Muscle layer of duodenum (tissue), 2 donors: Measurements from ENCODE around the gene FAM78B.

Experiments
- H3K27ac ChIP-seq: one replicate; pipeline ENCODE4 v1.7.0; 2013; ENCODE audit warnings: mild to moderate bottlenecking, low read length
- H3K27me3 ChIP-seq: one replicate; pipeline ENCODE4 v1.7.0; 2013; ENCODE audit warnings: low read depth, mild to moderate bottlenecking, control low read depth, low read length
- H3K36me3 ChIP-seq, 2 donors: one replicate each; pipeline ENCODE4 v1.7.0; 2013; ENCODE audit warnings: low read length in 2 of 2, control low read depth in 1 of 2, mild to moderate bottlenecking in 1 of 2; ENCODE audit not compliant: insufficient read depth in 2 of 2, control insufficient read depth in 1 of 2
- H3K4me1 ChIP-seq, 2 donors: one replicate each; pipeline ENCODE4 v1.7.0; 2013; ENCODE audit warnings: low read length in 2 of 2, mild to moderate bottlenecking in 2 of 2, control low read depth in 1 of 2, moderate library complexity in 1 of 2; ENCODE audit not compliant: insufficient read depth in 2 of 2, control insufficient read depth in 1 of 2
- H3K4me3 ChIP-seq, 2 donors: one replicate each; pipeline ENCODE4 v1.7.0; 2013; ENCODE audit warnings: low read length in 2 of 2, low read depth in 1 of 2, mild to moderate bottlenecking in 1 of 2
- H3K9me3 ChIP-seq, 2 donors: one replicate each; pipeline ENCODE4 v1.7.0; 2013; ENCODE audit warnings: low read length in 2 of 2, control low read depth in 1 of 2, mild to moderate bottlenecking in 1 of 2; ENCODE audit not compliant: control insufficient read depth in 1 of 2
- donor health status: healthy.

The FAM78B gene

DNA sequence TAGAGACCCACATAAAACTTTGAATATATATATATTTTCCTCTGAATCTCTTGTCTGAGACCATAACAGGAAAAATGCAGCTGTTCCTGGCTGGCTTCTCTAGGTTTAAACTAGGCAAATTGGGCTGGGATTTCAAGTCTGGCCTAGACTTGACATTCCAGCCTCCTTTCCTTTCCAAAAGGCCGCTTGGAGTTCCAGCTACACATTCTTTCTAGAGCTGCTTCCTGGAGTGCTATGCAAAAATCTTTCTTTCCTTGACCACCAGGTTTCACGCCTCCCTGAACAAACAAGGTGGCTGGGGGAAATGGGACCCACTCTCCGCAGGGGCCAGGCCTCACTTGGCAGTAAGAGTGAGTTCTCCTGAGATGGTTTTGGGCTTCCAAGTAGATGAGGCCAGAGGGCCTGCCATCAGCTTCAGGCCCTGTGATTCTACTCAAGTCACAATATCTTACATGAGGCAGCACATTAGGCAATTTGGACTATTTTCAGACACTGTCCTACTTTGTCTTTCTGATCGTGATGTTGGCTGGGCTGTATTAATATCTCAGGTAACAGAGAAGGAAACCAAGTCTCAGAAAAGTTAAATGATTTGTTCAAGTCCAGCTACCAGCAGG, 102.4 kb downstream of the FAM78B start:
- no peaks in the 10 kb centered on the region for H3K27me3 ChIP-seq
- no peaks in the 10 kb centered on the region for H3K9me3 ChIP-seq
- H3K4me1 ChIP-seq, result no peaks in the 10 kb centered on the region
- no peak overlapping the region for H3K4me3 ChIP-seq
- H3K36me3 ChIP-seq, result no peaks in the 10 kb centered on the region
- H3K27ac ChIP-seq, result no peak overlapping the region

DNA sequence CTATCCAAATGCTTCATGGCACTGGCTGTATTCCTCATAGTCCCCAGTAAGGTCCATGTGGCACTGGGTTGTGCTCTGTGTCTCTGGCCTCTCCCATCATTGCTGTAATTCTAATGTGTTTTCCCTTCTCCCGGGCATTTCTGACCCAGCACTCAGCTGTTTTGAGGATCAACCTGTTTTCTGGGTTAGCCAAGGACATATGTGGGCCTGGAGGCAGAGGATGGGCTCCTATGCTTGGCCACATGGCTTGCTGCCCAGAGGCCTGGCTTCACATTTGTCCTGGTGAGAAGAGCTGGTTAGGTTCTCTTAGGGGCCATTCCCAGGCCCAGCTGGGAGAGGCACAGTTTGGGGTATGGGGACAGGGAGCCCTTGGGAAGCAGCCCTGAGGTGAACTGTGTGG, 103.1 kb downstream of the FAM78B start:
- Histone ChIP-seq H3K27me3 (no peaks in the 10 kb centered on the region), H3K4me3 (no peak overlapping the region), H3K4me1 (no peaks in the 10 kb centered on the region), H3K27ac (no peak overlapping the region), H3K9me3 (no peaks in the 10 kb centered on the region), H3K36me3 (no peaks in the 10 kb centered on the region)

DNA sequence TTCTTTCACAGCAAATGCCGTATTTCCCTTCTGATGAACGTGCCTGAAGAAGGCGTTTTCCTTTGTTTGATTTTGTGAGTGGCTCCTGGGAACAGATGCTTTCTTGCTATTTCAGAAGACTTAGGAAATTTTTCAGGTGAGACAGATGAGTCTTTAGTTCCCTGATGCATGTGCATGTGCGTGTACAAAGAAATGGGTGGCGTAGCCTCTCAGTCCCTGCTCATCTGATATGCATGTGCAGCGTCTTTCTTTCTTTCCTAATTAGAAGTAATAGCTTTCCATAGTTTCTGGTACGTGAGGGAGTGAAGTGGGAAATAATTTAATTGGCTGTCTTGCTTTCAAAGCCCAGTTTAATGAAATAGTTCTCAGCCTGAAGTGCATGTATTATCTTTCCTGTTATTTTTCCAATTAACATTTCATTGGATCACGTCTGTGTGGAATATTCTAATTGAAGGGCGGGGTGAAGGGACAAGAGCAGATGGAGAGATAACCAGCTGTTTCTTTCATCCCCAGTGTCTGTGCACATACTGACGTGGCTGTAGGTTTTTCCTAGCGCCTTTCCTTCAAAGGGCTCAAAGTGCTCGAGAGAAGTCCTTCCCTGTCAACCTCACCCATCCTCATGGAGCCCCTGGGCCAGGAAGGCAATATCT, 104.3 kb downstream of the FAM78B start:
- no peaks in the 10 kb centered on the region for H3K4me1 ChIP-seq
- no peaks in the 10 kb centered on the region for H3K36me3 ChIP-seq
- H3K4me3 ChIP-seq, result no peak overlapping the region
- no peaks in the 10 kb centered on the region for H3K9me3 ChIP-seq
- H3K27ac ChIP-seq, result no peak overlapping the region
- H3K27me3 ChIP-seq, result no peaks in the 10 kb centered on the region

DNA sequence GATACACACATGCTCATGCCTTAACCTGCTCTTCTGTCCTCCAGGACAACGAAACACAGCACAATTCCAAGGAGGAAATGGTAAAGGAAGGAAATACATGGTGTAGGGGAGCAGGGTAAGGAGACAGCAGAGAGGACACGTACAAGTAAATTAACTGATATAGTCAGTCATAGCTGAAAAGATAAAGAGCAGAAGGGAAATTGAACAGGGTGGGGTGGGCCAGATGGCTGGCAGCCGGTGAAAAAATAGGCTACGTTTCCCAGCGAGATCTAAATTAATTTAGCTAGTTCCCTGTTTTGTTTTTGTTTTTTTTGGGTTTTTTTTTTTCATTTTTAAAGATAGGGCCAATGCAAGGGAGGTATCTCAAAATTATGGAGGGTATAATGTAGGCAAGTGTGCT, 109.2 kb downstream of the FAM78B start:
- Histone ChIP-seq H3K4me1 (no peaks in the 10 kb centered on the region), H3K4me3 (no peak overlapping the region), H3K36me3 (no peaks in the 10 kb centered on the region), H3K9me3 (no peaks in the 10 kb centered on the region), H3K27ac (no peak overlapping the region), H3K27me3 (no peaks in the 10 kb centered on the region)

DNA sequence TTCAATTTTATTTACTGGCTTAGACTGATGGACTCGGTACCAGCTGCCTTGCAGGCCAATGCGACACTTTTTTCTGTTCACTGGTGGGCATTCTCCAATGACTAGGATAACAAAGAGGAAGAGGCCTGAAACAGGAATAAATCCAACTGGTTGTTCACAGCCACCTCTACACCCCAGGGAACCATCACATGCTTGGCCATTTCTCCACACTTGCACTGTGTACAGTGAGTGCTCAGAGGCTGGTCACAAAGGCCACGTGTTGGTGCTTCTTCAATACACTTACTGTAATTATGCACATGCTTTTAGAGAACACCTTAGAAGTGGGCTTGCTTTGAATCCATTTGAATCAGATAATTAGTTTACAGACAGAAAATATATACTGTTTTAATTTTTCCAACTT, 113.4 kb downstream of the FAM78B start:
- Histone ChIP-seq H3K27ac (no peak overlapping the region), H3K9me3 (no peaks in the 10 kb centered on the region), H3K4me1 (no peaks in the 10 kb centered on the region), H3K4me3 (no peak overlapping the region), H3K36me3 (no peaks in the 10 kb centered on the region), H3K27me3 (no peaks in the 10 kb centered on the region)

GRCh38 chr1:166040202-166040997, 126.4 kb downstream of the FAM78B start:
- H3K36me3 ChIP-seq, result no peaks in the 10 kb centered on the region
- no peak overlapping the region for H3K27ac ChIP-seq
- no peaks in the 10 kb centered on the region for H3K27me3 ChIP-seq
- no peaks in the 10 kb centered on the region for H3K4me1 ChIP-seq
- no peaks in the 10 kb centered on the region for H3K9me3 ChIP-seq
- H3K4me3 ChIP-seq, result no peak overlapping the region

- Histone ChIP-seq H3K36me3 (no peaks in the 10 kb centered on the region), H3K9me3 (no peaks in the 10 kb centered on the region), H3K4me1 (no peaks in the 10 kb centered on the region), H3K27me3 (no peaks in the 10 kb centered on the region), H3K4me3 (no peak overlapping the region), H3K27ac (no peak overlapping the region)
Measured at GRCh38 chr1:166039436-166040201, 127.2 kb downstream of the FAM78B start.

DNA sequence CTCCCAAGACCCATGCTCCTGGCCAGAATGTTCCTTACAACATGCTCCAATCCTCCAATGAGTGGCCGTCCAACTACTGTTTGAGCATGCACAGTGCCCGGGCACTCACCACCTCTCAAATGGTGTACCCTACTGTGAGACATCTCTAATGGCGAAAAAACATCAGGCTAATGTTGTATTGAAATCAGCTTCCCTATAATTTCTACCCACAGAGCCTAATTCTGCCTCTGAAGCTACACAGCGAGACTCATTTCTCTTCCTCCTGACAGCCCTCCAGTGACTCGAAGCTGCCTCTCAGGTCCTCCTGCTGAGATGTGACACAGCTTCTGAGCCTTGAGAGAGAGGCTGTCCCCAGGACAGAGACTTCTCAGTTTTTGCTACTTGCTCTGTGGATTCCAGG, 130.7 kb downstream of the FAM78B start:
- H3K4me3 ChIP-seq, result no peak overlapping the region
- H3K36me3 ChIP-seq, result no peaks in the 10 kb centered on the region
- H3K27ac ChIP-seq, result no peak overlapping the region
- H3K9me3 ChIP-seq, result no peaks in the 10 kb centered on the region
- H3K4me1 ChIP-seq, result no peaks in the 10 kb centered on the region
- H3K27me3 ChIP-seq, result no peaks in the 10 kb centered on the region

- Histone ChIP-seq H3K27me3 (no peaks in the 10 kb centered on the region), H3K4me1 (no peaks in the 10 kb centered on the region), H3K4me3 (no peak overlapping the region), H3K9me3 (no peaks in the 10 kb centered on the region), H3K36me3 (no peaks in the 10 kb centered on the region), H3K27ac (no peak overlapping the region)
Measured at GRCh38 chr1:166032572-166033371, 134.0 kb downstream of the FAM78B start.

DNA sequence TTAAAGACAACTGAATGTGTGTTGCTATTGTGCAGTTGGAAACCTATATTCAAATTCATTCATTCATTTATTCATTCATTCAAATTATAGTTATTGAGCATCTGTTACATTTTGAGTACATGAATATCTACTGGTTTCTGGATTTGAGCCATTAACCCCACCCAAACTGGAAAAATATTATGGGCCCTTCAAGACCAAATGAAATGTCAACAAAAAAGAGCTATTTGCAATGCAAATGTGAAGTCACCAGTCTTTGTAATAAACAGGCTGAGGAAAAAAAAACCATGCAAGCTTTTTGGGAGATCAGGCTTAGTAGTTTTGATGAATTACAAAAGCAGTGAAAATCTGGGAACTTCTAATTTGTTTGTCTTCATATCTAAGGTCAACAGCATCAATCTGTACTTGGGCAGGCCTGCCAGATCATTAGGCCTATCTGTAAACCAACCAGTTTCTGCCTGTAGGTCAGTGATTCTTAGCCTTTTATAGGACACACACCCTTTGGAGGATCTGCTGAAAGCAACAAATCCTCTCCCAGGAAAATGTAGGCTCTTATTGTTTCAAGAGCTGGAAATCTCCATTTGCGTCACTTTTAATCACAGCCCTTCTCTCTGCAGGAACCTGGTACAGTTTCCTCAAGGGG, 134.7 kb downstream of the FAM78B start:
- Histone ChIP-seq H3K9me3 (no peaks in the 10 kb centered on the region), H3K36me3 (no peaks in the 10 kb centered on the region), H3K27ac (no peak overlapping the region), H3K4me3 (no peak overlapping the region), H3K27me3 (no peaks in the 10 kb centered on the region), H3K4me1 (no peaks in the 10 kb centered on the region)
